CMK (cell line): Measurements from ENCODE around the gene FKBP8.
A peak's percentile ranks its signal among the peaks of the same experiment; 100 is the strongest.
"Not testable (repeated sequence)": the region's sequence is repeated elsewhere in the genome, so short reads cannot be mapped to it uniquely, and the experiment has no call there.

Experiments used
- DNase-seq: peaks from one replicate; pipeline ENCODE4 v3.0.0-alpha.2; 2010; ENCODE audit warnings: low read depth

FKBP8 gene

DNA sequence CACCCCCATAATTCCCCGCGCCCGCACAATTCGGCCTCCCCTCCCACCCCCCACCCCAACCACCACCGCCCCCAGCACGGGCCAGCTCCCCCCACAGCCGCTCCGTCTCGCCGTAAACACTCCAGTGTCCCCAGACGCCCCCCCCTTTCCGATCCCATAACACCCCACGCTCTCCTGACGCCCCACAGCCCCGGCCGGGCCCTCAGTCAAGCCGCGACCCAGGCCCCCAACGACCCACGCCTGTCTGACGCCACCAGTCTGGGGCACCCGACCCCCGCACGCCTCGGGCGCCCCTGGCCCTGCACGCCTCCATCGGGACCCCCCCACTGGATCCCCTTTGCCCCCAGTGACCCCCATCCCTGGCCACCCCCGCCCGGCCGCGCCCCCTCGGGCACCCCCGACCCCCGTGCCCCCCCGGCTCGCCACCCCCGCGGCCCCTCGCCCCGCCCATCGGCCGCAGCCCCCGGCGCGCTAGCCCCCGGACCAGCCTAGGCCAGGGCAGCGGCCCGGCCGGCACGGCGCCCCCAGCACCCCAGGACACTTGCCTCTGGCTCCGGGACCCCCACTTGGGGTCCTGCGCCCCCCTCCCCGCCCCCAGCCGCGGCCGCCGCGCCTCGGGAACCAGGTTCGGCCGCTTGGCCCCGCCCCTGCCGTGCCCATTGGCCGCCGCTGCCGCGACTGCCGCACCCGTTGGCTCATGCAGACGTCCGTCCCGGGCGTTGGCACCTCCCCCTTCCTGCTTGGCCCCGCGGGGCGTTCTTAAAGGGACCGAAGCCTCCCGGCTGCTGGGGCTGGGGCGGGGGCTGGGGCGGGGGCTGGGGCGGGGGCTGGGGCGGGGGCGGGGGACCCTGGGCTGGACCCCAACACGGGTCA lies at the start of gene FKBP8:
Gene FKBP8, minus strand, starts transcription at position 633 of the 873 bp plus-strand sequence. CDS start 1,603 bp downstream, outside the sequence.
- peak; percentile 69 for DNase-seq

- not testable (repeated sequence) for DNase-seq
These were observed 49.4 kb upstream of the FKBP8 start for GRCh38 chr19:18592732-18593131.

DNA sequence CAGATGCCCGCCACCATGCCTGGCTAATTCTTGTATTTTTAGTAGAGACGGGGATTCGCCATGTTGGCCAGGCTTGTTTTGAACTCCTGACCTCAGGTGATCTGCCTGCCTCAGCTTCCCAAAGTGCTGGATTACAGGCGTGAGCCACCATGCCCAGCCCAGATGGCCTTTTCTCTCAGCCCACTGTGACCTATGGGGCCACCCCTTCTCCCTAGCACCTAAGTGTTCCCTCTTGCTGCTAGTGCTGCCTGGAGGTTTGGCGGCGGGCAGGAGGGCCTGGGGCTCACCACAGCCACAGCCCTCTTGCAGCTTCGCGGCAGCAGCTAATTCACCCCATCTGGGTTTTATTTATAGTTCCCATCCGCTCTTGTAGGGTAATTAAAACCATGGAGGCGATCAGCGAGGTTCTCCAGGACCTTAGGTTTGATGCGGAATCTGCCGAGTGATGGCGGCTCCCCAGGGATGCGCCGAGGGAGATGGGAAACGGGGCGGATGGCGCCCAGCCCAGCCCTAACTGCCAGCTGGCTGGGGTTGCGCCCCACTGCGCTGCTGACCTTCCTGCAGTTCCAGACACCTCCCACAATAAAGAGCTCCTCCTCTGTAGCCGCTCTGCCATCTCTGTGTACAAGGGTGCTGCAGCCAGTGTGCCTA lies 48.5 kb upstream of the FKBP8 start:
- no peak for DNase-seq

- no peak for DNase-seq
These were observed 47.2 kb upstream of the FKBP8 start for GRCh38 chr19:18590273-18591272.

GRCh38 chr19:18589380-18590272 lies 46.3 kb upstream of the FKBP8 start:
- DNase-seq = no peak

- DNase-seq = peak; percentile 80
These were observed 45.4 kb upstream of the FKBP8 start, which contains the start of gene REX1BD for GRCh38 chr19:18588611-18589379. TSS of gene REX1BD (plus strand) at chr19:18588798. CDS start at chr19:18588802, 4 bp downstream.

DNA sequence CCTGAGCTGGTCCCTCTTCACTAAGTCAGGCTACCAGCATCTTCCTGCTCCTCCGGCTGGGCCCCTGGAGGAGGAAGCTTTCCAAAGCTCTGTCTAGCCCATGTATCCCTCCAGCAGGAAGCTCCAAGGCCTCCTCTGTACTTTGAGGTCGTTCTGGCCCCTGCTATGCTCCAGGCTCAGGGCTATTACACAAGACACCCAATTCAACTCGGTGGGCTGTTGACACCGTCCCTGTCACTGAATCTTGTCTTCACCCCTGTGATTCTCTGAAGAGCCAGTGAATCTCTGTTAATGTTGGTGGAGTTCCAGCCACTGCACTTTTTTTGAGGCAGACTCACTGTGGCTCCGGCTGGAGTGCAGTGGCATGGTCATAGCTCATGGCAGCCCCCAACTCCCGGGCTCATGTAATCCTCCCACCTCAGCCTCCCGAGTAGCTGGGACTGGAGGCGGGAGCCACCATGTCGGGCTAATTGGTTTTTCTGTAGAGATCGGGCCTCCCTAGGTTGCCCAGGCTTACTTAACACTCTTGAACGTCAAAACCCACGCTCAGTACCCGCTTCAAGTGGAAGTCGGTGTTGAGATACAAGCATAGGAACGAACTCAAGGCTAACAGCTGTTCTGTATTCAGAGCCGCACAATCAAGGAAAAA lies 44.7 kb upstream of the FKBP8 start:
- DNase-seq = no peak

- no peak for DNase-seq
These were observed 44.2 kb upstream of the FKBP8 start for GRCh38 chr19:18587561-18587960.

GRCh38 chr19:18586306-18586705 lies 42.9 kb upstream of the FKBP8 start:
- DNase-seq = no peak

GRCh38 chr19:18580311-18580710 lies 36.9 kb upstream of the FKBP8 start:
- no peak for DNase-seq

DNA sequence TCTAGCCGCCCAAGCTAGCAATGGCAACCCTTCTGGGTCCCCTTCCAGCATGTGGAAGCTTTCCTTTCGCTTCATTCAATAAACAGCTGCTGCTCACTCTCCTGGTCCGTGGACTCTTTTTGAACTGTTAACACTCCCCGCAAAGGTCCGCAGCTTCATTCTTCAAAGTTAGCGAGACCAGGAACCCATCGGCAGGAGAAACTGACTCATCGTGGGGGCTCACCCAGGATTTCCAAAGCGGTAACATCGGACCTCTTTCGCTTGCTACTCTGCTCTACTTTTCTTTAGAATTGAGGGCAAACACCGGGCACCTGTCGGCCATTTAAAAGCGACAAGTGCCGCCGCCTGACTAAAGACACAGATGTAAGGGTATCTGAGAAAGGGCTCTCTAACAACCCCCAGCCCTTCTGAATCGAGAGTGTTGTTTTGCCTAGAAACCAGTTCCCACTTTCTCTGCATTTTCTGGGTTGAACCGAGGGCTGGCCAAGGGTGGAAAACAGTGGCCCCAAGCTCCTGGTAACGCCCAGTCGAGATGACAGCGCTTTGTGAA lies 34.1 kb upstream of the FKBP8 start:
- no peak for DNase-seq

GRCh38 chr19:18576383-18576782 lies 33.0 kb upstream of the FKBP8 start:
- no peak for DNase-seq

DNA sequence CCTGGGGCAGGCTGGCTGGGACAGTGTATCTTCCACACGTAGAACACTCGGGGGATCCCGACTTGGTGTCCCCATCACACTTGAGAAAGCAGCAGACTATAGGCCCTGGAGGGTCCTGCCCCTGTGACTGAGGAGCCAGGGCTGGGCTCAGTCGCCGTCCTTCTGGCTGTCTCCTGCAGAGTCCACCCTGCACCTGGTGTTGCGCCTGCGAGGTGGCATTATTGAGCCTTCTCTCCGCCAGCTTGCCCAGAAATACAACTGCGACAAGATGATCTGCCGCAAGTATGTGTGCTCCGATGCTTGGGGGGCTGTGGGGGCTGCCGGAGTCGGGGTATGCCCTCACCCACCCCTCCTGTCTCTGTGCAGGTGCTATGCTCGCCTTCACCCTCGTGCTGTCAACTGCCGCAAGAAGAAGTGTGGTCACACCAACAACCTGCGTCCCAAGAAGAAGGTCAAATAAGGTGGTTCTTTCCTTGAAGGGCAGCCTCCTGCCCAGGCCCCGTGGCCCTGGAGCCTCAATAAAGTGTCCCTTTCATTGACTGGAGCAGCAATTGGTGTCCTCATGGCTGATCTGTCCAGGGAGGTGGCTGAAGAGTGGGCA lies 31.4 kb upstream of the FKBP8 start:
- no peak for DNase-seq

- DNase-seq = peak; percentile 89
These were observed 28.4 kb upstream of the FKBP8 start, which contains the start of gene UBA52 for GRCh38 chr19:18571564-18572344. TSS of gene UBA52 (plus strand) at chr19:18571857. CDS start at chr19:18573301, 1,444 bp downstream.

DNA sequence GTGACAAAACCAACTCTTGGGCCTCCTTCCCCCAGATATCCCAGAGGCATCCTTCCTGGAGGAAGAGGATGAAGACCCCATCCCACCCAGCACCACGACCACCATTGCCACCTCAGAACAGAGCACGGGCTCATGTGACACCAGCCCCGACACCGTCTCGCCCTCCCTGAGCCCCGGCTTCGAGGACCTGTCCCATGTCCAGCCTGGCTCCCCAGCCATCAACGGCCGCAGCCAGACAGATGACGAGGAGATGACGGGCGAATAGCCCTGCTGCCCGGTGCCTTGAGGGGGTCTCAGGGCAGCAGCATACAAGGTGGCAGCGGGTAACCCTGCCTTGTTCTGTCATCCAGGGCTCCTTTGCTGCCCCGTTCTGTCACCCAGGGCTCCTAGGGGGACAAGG lies 25.0 kb upstream of the FKBP8 start:
- no peak for DNase-seq

GRCh38 chr19:18566953-18567352 lies 23.6 kb upstream of the FKBP8 start:
- no peak for DNase-seq

- DNase-seq = no peak
These were observed 18.7 kb upstream of the FKBP8 start for GRCh38 chr19:18562086-18562485.

DNA sequence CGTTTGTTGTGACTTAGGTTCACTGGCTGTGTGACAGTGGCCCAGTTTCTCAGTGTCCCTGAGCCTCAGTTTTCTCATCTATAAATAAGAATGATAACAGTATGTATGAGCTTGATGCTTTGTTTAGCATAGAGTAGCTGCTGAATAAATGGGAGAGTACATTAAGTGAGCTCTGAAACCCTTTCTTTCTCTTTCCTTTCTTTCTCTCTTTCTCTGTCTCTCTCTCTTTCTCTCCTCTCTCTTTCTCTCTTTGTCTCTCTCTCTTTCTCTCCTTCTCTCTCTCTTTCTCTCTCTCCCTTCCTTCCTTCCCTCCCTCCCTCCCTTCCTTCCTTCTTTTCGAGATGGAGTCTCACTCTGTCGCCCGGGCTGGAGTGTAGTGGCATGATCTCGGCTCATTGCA lies 16.3 kb upstream of the FKBP8 start:
- no peak for DNase-seq
